PC-3 (cell line): ENCODE results near the gene CHN1. TPM values are rescaled to one million over a fixed set of nuclear protein-coding genes. Genes with fewer than 3 reads are reported as not detected.

ENCODE experiments used
- ATAC-seq: fragments of 200-7000 bp; cut with Tn5 transposase; 2 replicates; pipeline ENCODE4 v1.9.1; 2020; ENCODE audit warnings: mild to moderate bottlenecking, moderate library complexity
- BruUV-seq: library from RNA; stranded (reverse); fragments of 400-500 nt; replicated peaks from 2 replicates; lab custom pipeline; 2021; lab: Mats Ljungman, UMichigan
- CTCF ChIA-PET: fragments of 300-600 bp; sonication (Branson Sonifier 250); formaldehyde crosslinking; loops from one replicate; lab custom pipeline; 2022; ENCODE audit warnings: antibody characterized with exemption; lab: Charles Lee
- POLR2A ChIA-PET: fragments of 300-600 bp; sonication (Branson Sonifier 250); formaldehyde crosslinking; loops from one replicate; lab custom pipeline; 2022; ENCODE audit warnings: antibody characterized with exemption; ENCODE audit not compliant: unreplicated experiment; lab: Charles Lee
- DNase-seq: peaks from one replicate; pipeline ENCODE4 v3.0.0-alpha.2; 2015
- H2AFZ ChIP-seq: fragments of 300-600 bp; sonication (generic); 2 replicates; pipeline ENCODE4 v1.6.0; 2016; ENCODE audit warnings: antibody characterized with exemption, low read length
- H3F3A ChIP-seq: fragments of 300-600 bp; sonication (generic); one replicate; pipeline ENCODE4 v1.6.0; 2017; ENCODE audit warnings: antibody characterized with exemption, low read length, control low read depth, mild to moderate bottlenecking; ENCODE audit not compliant: unreplicated experiment
- H3K27ac ChIP-seq: fragments of 300-600 bp; sonication (generic); 2 replicates; pipeline ENCODE4 v1.5.1; 2016; ENCODE audit warnings: mild to moderate bottlenecking, low read length
- H3K27me3 ChIP-seq: fragments of 300-600 bp; sonication (generic); 2 replicates; pipeline ENCODE4 v1.6.1; 2016; ENCODE audit warnings: low read length, mixed read lengths
- H3K36me3 ChIP-seq: fragments of 300-600 bp; sonication (generic); 2 replicates; pipeline ENCODE4 v1.6.1; 2016; ENCODE audit warnings: low read depth, mixed run types, low read length, mixed read lengths
- H3K4me1 ChIP-seq: fragments of 300-600 bp; sonication (generic); 2 replicates; pipeline ENCODE4 v1.5.1; 2016; ENCODE audit warnings: low read length; ENCODE audit not compliant: insufficient read depth
- H3K4me2 ChIP-seq: fragments of 300-600 bp; sonication (generic); 2 replicates; pipeline ENCODE4 v1.6.0; 2016; ENCODE audit warnings: low read length
- H3K4me3 ChIP-seq: fragments of 300-600 bp; sonication (generic); 2 replicates; pipeline ENCODE4 v1.5.1; 2016; ENCODE audit warnings: mild to moderate bottlenecking, low read length, mixed read lengths
- H3K79me2 ChIP-seq: fragments of 300-600 bp; sonication (generic); 2 replicates; pipeline ENCODE4 v1.6.1; 2017; ENCODE audit warnings: low read length, mixed read lengths
- H3K9ac ChIP-seq: fragments of 300-600 bp; sonication (generic); 2 replicates; pipeline ENCODE4 v1.6.0; 2016; ENCODE audit warnings: mild to moderate bottlenecking, low read length
- H3K9me2 ChIP-seq: fragments of 300-600 bp; sonication (generic); replicated peaks from 2 replicates; pipeline ENCODE4 v1.6.1; 2016; ENCODE audit warnings: mixed run types, low read length, mixed read lengths
- H3K9me3 ChIP-seq: fragments of 300-600 bp; sonication (generic); 2 replicates; pipeline ENCODE4 v1.6.1; 2016; ENCODE audit warnings: low read length, mixed read lengths
- H4K20me1 ChIP-seq: fragments of 300-600 bp; sonication (generic); 2 replicates; pipeline ENCODE4 v1.6.1; 2016; ENCODE audit warnings: low read length, mixed read lengths
- EZH2 ChIP-seq: fragments of 300-600 bp; sonication (generic); IDR thresholded peaks from one replicate; pipeline ENCODE4 v1.6.1; 2017; ENCODE audit warnings: antibody characterized with exemption, mild to moderate bottlenecking, low read length; ENCODE audit not compliant: unreplicated experiment
- EZH2phosphoT487 ChIP-seq: fragments of 300-600 bp; sonication (generic); IDR thresholded peaks from 2 replicates; pipeline ENCODE4 v1.6.1; 2018; ENCODE audit warnings: mild to moderate bottlenecking, antibody characterized with exemption, low read length, borderline replicate concordance
- intact Hi-C: fragments of 100-400 bp; cut with micrococcal nuclease; formaldehyde crosslinking; loops from 2 replicates; pipeline ENCODE4 v1.9.0; 2023
- total RNA-seq: library from RNA; depleted of rRNA; stranded (reverse); fragments of >200 nt; gene quantifications from 2 replicates; pipeline ENCODE4 v1.2.3, GENCODE V29; 2014
- TF ChIP-seq, protein P1 (sequence below): fragments of 300-600 bp; sonication (generic); conservative IDR thresholded peaks from 2 replicates; pipeline ENCODE4 v1.5.1; 2017; ENCODE audit warnings: antibody characterized with exemption, low read depth, mild to moderate bottlenecking, low read length

The CHN1 gene
- total RNA-seq, 1 experiment from 2014 or later, result 7.8 TPM

DNA sequence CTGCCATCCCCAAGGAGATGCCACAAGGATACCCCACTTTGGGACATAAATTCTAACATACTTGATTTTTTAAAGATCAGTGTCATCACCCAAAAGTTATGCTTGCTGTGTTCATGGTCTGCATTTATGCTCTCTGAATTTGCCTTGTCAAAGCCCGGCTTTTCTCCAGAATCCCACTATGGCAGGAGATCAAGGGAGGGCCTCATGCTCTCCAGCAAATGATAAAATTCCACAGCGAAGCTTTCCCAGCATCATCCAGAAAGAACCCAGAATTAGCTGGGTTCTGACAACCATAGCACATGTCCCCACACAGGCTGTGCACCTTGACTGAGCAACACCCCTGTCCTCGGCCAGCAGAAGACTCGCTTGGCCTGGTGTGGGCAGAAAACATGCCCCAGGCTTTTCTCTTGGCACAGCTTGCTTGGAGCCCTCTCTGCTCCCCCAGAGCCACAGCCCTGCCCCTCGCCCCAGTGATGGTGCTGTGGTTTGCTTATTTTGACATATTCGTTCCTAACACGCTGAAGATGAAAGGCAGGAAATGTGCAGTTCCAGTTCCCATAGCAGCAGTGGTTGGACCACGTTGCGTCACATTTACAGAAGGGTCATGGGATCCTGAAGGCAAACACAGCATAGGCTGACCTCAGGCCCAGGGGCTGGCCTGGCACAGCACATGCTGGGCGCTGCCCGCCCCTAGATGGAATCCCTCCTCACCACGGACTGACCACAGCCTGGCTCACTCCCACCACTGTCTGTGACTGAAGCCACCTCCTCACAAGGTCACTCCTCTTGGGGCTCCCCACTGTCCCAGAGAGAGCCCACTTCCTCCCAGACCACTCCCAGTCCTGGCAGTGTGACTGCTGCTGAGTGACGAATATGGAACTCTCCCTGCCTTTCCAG lies 226.8 kb downstream of the CHN1 start:
- no peaks in the 10 kb centered on the region for H3K27me3 ChIP-seq
- H3K79me2 ChIP-seq, result no peaks in the 10 kb centered on the region
- no peaks in the 10 kb centered on the region for H3K36me3 ChIP-seq
- H4K20me1 ChIP-seq, result no peaks in the 10 kb centered on the region
- no peak overlapping the region for H3K4me2 ChIP-seq
- TF ChIP-seq, protein P1, sequence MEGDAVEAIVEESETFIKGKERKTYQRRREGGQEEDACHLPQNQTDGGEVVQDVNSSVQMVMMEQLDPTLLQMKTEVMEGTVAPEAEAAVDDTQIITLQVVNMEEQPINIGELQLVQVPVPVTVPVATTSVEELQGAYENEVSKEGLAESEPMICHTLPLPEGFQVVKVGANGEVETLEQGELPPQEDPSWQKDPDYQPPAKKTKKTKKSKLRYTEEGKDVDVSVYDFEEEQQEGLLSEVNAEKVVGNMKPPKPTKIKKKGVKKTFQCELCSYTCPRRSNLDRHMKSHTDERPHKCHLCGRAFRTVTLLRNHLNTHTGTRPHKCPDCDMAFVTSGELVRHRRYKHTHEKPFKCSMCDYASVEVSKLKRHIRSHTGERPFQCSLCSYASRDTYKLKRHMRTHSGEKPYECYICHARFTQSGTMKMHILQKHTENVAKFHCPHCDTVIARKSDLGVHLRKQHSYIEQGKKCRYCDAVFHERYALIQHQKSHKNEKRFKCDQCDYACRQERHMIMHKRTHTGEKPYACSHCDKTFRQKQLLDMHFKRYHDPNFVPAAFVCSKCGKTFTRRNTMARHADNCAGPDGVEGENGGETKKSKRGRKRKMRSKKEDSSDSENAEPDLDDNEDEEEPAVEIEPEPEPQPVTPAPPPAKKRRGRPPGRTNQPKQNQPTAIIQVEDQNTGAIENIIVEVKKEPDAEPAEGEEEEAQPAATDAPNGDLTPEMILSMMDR, result no peak
- TF ChIP-seq EZH2phosphoT487 (no peak), EZH2 (no peak)
- ChIA-PET POLR2A (no interaction called here), CTCF (no interaction called here)
- H3K4me3 ChIP-seq, result no peak overlapping the region
- no peak overlapping the region for H3K9ac ChIP-seq
- no peaks in the 10 kb centered on the region for H3F3A ChIP-seq
- H3K9me2 ChIP-seq, result no peaks in the 10 kb centered on the region
- DNase-seq (peak; percentile 20), ATAC-seq (no peak; the same call in 1 of the 2 replicates)
- H2AFZ ChIP-seq, result no peak overlapping the region
- BruUV-seq, result no TSS peak
- peaks cover 11% of the 10 kb centered on the region for H3K4me1 ChIP-seq
- intact Hi-C loops, result no loop called here
- H3K9me3 ChIP-seq, result no peaks in the 10 kb centered on the region
- no peak overlapping the region for H3K27ac ChIP-seq

DNA sequence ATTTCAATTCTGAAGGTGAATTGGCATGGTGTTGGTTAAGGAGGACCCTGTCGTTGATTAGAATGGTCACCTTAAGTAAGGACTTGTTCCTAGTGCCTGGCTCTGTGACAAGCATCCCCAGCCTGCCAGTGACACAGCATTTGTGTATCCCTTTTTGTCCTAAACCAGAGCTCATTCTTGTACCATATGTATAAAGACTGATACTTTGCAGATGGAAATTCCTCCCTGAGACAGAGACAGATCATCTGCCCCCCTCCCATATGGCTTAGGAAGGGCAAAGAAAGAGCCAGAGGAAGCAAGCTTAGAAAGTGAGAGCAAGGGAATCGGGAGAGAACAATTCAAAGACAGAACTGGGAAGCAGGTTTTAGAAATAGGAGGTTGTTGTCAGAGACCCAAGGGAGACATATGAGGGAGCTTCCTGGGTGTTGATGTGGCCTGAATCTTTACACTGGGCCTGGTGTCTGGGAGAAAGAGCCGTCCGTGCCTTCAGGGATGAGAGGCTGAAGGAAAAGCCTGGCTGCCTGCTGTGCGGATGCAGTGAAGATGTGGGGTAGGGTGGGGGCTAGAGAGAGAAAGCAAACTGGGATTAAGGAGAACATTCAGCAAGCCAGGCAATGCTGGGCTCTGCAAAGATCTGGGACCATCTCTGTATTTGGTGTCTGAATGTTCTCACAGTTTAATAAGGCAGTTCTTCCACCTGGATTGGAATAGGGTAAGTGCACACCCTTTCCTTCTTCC lies 227.7 kb downstream of the CHN1 start:
- no peaks in the 10 kb centered on the region for H3K27me3 ChIP-seq
- no peaks in the 10 kb centered on the region for H3K79me2 ChIP-seq
- H3F3A ChIP-seq, result no peaks in the 10 kb centered on the region
- TF ChIP-seq, protein P1, result no peak
- TF ChIP-seq EZH2 (no peak), EZH2phosphoT487 (no peak)
- H3K4me1 ChIP-seq, result peaks cover 11% of the 10 kb centered on the region
- intact Hi-C loops, result no loop called here
- no peak overlapping the region for H3K4me3 ChIP-seq
- DNase-seq (no peak), ATAC-seq (no peak)
- no peaks in the 10 kb centered on the region for H3K9me2 ChIP-seq
- H3K27ac ChIP-seq, result no peak overlapping the region
- H3K4me2 ChIP-seq, result no peak overlapping the region
- no TSS peak for BruUV-seq
- CTCF ChIA-PET, result interaction anchor here (0.8 kb wide), 1 partner anchor 28 kb away, joined by 3 read pairs; no protein-coding TSS in a partner anchor
- H3K36me3 ChIP-seq, result no peaks in the 10 kb centered on the region
- no peak overlapping the region for H3K9ac ChIP-seq
- H2AFZ ChIP-seq, result no peak overlapping the region
- POLR2A ChIA-PET, result no interaction called here
- no peaks in the 10 kb centered on the region for H3K9me3 ChIP-seq
- H4K20me1 ChIP-seq, result no peaks in the 10 kb centered on the region
